HFFc6 (cell line): ENCODE data around the gene VAV3. TPM values are rescaled to one million over a fixed set of nuclear protein-coding genes. Genes with fewer than 3 reads are reported as not detected.

Experiments used
- DNase-seq: peaks from one replicate; pipeline ENCODE4 v3.0.0-alpha.2; 2018
- H3K27ac Mint-ChIP-seq: 2 replicates; pipeline ENCODE4 v1.8.0; 2020; ENCODE audit warnings: mild to moderate bottlenecking, mixed read lengths
- H3K27me3 Mint-ChIP-seq: 2 replicates; pipeline ENCODE4 v1.8.0; 2021; ENCODE audit warnings: mild to moderate bottlenecking, moderate library complexity, mixed read lengths; ENCODE audit not compliant: insufficient read depth
- H3K36me3 Mint-ChIP-seq: 2 replicates; pipeline ENCODE4 v1.8.0; 2021; ENCODE audit warnings: low read depth, mixed read lengths
- H3K4me1 Mint-ChIP-seq: 2 replicates; pipeline ENCODE4 v1.8.0; 2020; ENCODE audit warnings: low read depth, mixed read lengths
- H3K4me3 Mint-ChIP-seq: 2 replicates; pipeline ENCODE4 v1.8.0; 2020; ENCODE audit warnings: mild to moderate bottlenecking, moderate library complexity, mixed read lengths
- H3K9me3 Mint-ChIP-seq: 2 replicates; pipeline ENCODE4 v1.8.0; 2020; ENCODE audit warnings: mild to moderate bottlenecking, mixed read lengths
- total RNA-seq, 6 experiments: library from RNA; stranded (reverse); fragmentation: NEBNext Ultra II Directional; extraction: Animal tissue kit (Norgen Biotek cat#: 25700); gene quantifications; 2 replicates in 1 of 6; 3 replicates in 5 of 6; pipeline ENCODE4 v1.2.3, GENCODE V29; 2021
- TF ChIP-seq, protein P1 (sequence below): fragments of 200-600 bp; sonication (generic); IDR thresholded peaks from 2 replicates; pipeline ENCODE4 v1.5.0; 2021; ENCODE audit warnings: antibody characterized with exemption, mild to moderate bottlenecking

The VAV3 gene
- total RNA-seq, 6 experiments from 2014 or later = not detected

DNA sequence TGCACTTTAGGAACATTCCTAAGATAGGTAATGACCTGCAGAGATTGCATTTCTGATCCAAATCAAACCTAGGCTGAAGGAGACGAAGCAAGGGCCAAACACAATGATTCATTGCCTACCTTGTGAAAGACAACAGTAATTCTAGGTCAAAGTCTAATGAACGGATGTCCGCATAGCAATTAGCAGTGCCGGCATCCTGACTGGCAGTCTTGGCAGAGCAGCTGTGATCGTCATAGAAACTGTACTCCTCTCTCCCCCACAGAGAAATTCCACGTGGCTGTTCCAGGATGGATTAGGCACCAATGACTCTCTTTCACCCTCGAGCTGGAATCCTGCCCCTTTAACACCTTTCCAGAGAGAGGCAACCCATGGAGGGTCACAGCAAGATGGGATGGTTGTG, 28.9 kb upstream of the VAV3 start:
- H3K27ac Mint-ChIP-seq = no peak overlapping the region
- no peaks in the 10 kb centered on the region for H3K4me1 Mint-ChIP-seq
- no peak for DNase-seq

DNA sequence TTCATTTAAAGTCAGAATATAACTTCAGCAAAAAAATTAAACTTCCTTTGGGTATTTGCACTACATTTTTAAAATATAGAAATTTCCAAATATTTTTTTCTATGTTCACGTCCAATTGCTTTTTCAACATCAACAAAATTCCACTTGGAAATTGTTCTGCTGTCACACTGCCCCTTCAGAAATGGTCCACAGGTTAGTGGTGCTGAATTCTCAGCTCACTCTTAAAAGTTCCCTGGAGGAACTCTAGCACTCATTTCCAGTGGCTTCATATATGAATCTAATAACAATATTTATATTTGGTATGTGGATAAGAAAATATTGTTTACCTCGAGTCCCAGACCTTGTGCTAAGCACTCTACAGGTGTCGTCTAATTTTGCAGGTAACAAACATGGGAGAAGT, 27.4 kb upstream of the VAV3 start:
- no peak for DNase-seq
- no peaks in the 10 kb centered on the region for H3K4me1 Mint-ChIP-seq
- no peaks in the 10 kb centered on the region for H3K36me3 Mint-ChIP-seq
- H3K4me3 Mint-ChIP-seq = no peak overlapping the region
- no peaks in the 10 kb centered on the region for H3K9me3 Mint-ChIP-seq
- TF ChIP-seq, protein P1, sequence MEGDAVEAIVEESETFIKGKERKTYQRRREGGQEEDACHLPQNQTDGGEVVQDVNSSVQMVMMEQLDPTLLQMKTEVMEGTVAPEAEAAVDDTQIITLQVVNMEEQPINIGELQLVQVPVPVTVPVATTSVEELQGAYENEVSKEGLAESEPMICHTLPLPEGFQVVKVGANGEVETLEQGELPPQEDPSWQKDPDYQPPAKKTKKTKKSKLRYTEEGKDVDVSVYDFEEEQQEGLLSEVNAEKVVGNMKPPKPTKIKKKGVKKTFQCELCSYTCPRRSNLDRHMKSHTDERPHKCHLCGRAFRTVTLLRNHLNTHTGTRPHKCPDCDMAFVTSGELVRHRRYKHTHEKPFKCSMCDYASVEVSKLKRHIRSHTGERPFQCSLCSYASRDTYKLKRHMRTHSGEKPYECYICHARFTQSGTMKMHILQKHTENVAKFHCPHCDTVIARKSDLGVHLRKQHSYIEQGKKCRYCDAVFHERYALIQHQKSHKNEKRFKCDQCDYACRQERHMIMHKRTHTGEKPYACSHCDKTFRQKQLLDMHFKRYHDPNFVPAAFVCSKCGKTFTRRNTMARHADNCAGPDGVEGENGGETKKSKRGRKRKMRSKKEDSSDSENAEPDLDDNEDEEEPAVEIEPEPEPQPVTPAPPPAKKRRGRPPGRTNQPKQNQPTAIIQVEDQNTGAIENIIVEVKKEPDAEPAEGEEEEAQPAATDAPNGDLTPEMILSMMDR = no peak
- H3K27me3 Mint-ChIP-seq = peaks cover 2% of the 10 kb centered on the region; the same call in 1 of the 2 replicates
- H3K27ac Mint-ChIP-seq = no peak overlapping the region

More for the DNA sequence above, 28.9 kb upstream of the VAV3 start:
- no peak overlapping the region for H3K4me3 Mint-ChIP-seq
- H3K36me3 Mint-ChIP-seq = no peaks in the 10 kb centered on the region
- TF ChIP-seq, protein P1 = no peak
- no peaks in the 10 kb centered on the region for H3K9me3 Mint-ChIP-seq
- H3K27me3 Mint-ChIP-seq = no peaks in the 10 kb centered on the region; the same call in 1 of the 2 replicates

DNA sequence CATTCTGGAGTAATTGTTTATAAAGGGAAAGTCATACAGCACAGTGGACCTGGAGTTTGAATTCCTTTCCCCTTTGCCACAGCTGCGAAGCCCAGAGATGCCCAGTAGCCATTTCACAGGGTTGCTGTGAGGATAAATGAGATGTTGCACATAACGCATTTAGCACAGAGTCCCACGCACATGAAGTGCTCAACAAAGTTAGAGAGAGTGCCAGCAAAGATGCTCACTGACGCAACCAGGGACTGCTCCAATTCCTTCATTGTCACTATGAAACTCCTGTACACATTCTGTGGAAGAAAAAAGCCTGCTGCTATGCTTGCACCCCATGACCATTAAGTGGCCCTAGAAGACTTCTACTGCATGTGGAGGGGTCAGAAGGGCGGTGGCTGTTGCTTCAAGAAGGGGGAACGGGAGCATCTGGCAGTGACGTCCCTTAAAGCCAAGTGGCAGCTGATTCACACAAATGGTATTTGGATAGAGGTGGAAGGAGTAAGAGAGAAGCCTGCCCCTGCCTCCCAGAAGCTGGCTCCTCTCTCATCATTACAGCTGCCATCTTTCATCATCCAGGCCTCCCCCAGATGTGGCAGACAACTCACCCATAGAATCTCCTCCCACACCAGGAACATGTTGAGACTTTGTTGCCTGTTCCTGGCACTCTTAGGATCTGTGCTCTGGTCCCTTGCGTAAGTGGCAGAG, 26.5 kb upstream of the VAV3 start:
- H3K36me3 Mint-ChIP-seq = no peaks in the 10 kb centered on the region
- H3K27me3 Mint-ChIP-seq = peaks cover 4% of the 10 kb centered on the region; the same call in 1 of the 2 replicates
- H3K4me1 Mint-ChIP-seq = no peaks in the 10 kb centered on the region
- no peak overlapping the region for H3K27ac Mint-ChIP-seq
- H3K9me3 Mint-ChIP-seq = no peaks in the 10 kb centered on the region
- no peak for DNase-seq
- H3K4me3 Mint-ChIP-seq = no peak overlapping the region
- TF ChIP-seq, protein P1 = no peak

DNA sequence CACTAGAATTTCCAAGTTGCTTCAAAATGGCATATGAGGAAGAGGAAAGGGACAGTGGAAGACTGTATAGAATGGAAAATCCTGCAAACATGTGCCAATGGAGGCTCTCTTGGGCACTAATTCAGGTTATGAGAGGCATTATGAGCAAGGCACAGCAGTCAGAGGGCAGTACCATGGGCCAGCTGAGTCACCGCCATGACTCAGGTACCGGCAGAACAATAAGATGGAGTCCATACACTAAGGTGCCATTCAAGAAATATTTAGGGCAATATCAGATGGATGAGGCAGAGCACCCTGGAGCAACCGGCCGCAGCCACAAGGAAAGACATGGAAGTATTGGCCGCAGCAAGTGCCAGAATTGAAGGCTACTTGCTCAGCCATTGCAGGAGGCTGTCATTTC, 25.6 kb upstream of the VAV3 start:
- H3K27ac Mint-ChIP-seq = no peak overlapping the region
- no peaks in the 10 kb centered on the region for H3K36me3 Mint-ChIP-seq
- no peak overlapping the region for H3K4me3 Mint-ChIP-seq
- H3K4me1 Mint-ChIP-seq = no peaks in the 10 kb centered on the region
- peaks cover 4% of the 10 kb centered on the region; the same call in 1 of the 2 replicates for H3K27me3 Mint-ChIP-seq
- DNase-seq = no peak
- TF ChIP-seq, protein P1 = no peak
- H3K9me3 Mint-ChIP-seq = no peaks in the 10 kb centered on the region

DNA sequence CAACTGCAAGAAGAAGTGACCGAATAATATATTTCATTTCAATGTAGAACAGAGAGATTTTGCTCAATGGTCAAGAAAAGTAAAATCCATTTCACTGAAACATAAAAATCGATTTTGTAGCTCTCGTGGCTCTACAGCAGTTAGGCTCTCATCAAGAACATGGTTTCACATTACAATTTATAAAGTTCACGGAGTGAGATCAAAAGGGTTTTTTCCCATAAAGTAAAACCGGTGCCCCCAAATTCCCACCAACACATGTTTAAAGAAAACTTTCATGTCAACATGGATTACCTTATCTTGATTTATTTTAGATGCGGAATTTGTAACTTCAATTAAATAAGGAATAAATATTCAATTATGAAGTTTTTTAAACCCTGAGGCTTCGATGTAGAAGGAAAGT, 16.3 kb upstream of the VAV3 start:
- Mint-ChIP-seq H3K27me3 (peaks cover 5% of the 10 kb centered on the region), H3K4me3 (no peak overlapping the region), H3K27ac (no peak overlapping the region), H3K4me1 (no peaks in the 10 kb centered on the region), H3K36me3 (no peaks in the 10 kb centered on the region), H3K9me3 (no peaks in the 10 kb centered on the region)
- TF ChIP-seq, protein P1 = no peak
- DNase-seq = no peak
